ENCODE results near the gene TSLP. TPM values are rescaled to one million over a fixed set of nuclear protein-coding genes. Genes with fewer than 3 reads are reported as not detected.

TSLP gene
- total RNA-seq, result under 1 TPM in 1 of 2 experiments, not detected in 1; 0.18 TPM

GRCh38 chr5:111071413-111071812 lies at the start of gene TSLP:
TSLP (plus strand) TSS chr5:111071713; CDS start chr5:111071891, 178 bp downstream.

GRCh38 chr5:111092062-111092853 lies 20.7 kb downstream of the TSLP start, which contains the start of gene WDR36:
WDR36 (plus strand) TSS chr5:111092348; CDS start chr5:111092457, 109 bp downstream.

Other genes starting within 250 kb of the TSLP start
- 10 to 100 TPM; 26.0 to 27.6 TPM for gene WDR36, start 20.6 kb downstream of the TSLP start, total RNA-seq
- 100 to 1,000 TPM; 130 to 131 TPM for gene CAMK4, start 152.7 kb downstream of the TSLP start, total RNA-seq